Ovary (tissue), 3 donors: ENCODE data around the gene EHBP1.

ENCODE experiments used
- CTCF ChIP-seq, 3 donors: fragments of 450-650 bp in 2 of 3; fragments of 200-600 bp in 1 of 3; IDR thresholded peaks; one replicate each; pipeline versions ENCODE4 v1.5.1 to v1.8.0; 2016 to 2022; ENCODE audit warnings: antibody characterized with exemption in 3 of 3, mild to moderate bottlenecking in 1 of 3
- EP300 ChIP-seq: sonication (generic); formaldehyde crosslinking; IDR thresholded peaks from one replicate; pipeline ENCODE4 v1.6.1; 2017; ENCODE audit warnings: antibody characterized with exemption
- POLR2A ChIP-seq: fragments of 450-650 bp; IDR thresholded peaks from one replicate; pipeline ENCODE4 v1.6.1; 2017; ENCODE audit warnings: antibody characterized with exemption, mild to moderate bottlenecking, moderate library complexity
- donor health status: DM: no; HTN: no; CAD: no.

GRCh38 chr2:62662131-62662530 is 43.4 kb upstream of the EHBP1 start:
- TF ChIP-seq CTCF (IDR thresholded peaks at IDR 0.05) (no peak), POLR2A (no peak), EP300 (no peak)
